ENCODE measurements around the gene MSH4. TPM values are rescaled to one million over a fixed set of nuclear protein-coding genes. Genes with fewer than 3 reads are reported as not detected.
"Not testable (repeated sequence)": the region's sequence is repeated elsewhere in the genome, so short reads cannot be mapped to it uniquely, and the experiment has no call there.

MSH4 gene
- total RNA-seq, 1 experiment from 2014 or later = 0.33 TPM

- no peaks in the 10 kb centered on the region; the same call in 1 of the 2 replicates for H3K27me3 Mint-ChIP-seq (ENCODE audit: low read depth)
- peak; percentile 1 for ATAC-seq
- CTCF ChIA-PET = no interaction called here
- no peak for DNase-seq (ENCODE audit: low spot score)
- H3K27ac Mint-ChIP-seq = no peak overlapping the region
- H3K36me3 Mint-ChIP-seq = peaks cover 43% of the 10 kb centered on the region
- H3K9me3 Mint-ChIP-seq = no peaks in the 10 kb centered on the region
- peak; percentile 8; the same call in 1 of the 2 replicates for TF ChIP-seq ZNF532 (CRISPR knock-in tag; IDR thresholded peaks at IDR 0.05; ENCODE audit: borderline replicate concordance)
- no peak for TF ChIP-seq GTF2I (CRISPR knock-in tag; conservative IDR thresholded peaks at IDR 0.05)
- TF ChIP-seq PRDM15 (CRISPR knock-in tag; IDR thresholded peaks at IDR 0.05) = no peak
- TF ChIP-seq RELA (CRISPR knock-in tag; IDR thresholded peaks at IDR 0.05; ENCODE audit: borderline replicate concordance) = no peak
- peak; percentile 17; the same call in 1 of the 2 replicates for TF ChIP-seq NFATC4 (CRISPR knock-in tag; IDR thresholded peaks at IDR 0.05)
- no peak for TF ChIP-seq ATF3 (CRISPR knock-in tag; conservative IDR thresholded peaks at IDR 0.05)
- no peak for TF ChIP-seq ZNF512 (CRISPR knock-in tag; IDR thresholded peaks at IDR 0.05; ENCODE audit: borderline replicate concordance)
- TF ChIP-seq E2F1 (CRISPR knock-in tag; IDR thresholded peaks at IDR 0.05) = no peak
- no peak for TF ChIP-seq ETV6 (CRISPR knock-in tag; IDR thresholded peaks at IDR 0.05)
- no peak overlapping the region for H3K4me3 Mint-ChIP-seq
- POLR2A ChIA-PET = interaction anchor here (1.1 to 2.2 kb wide), 2 partner anchors 9 to 11 kb away, joined by 4 to 12 read pairs; partner anchors contain the start of gene RABGGTB
- no peaks in the 10 kb centered on the region for H3K4me1 Mint-ChIP-seq
These were observed 1.0 kb downstream of the MSH4 start for GRCh38 chr1:75797606-75798216.

- CTCF ChIA-PET, ATAC-seq, POLR2A ChIA-PET: not testable (repeated sequence)
These were observed 4.8 kb downstream of the MSH4 start for GRCh38 chr1:75801480-75801879.

GRCh38 chr1:75808921-75809320, 12.2 kb downstream of the MSH4 start:
- ChIA-PET POLR2A (no interaction called here), CTCF (no interaction called here)
- Mint-ChIP-seq H3K4me1 (no peaks in the 10 kb centered on the region), H3K36me3 (no peaks in the 10 kb centered on the region), H3K4me3 (no peak overlapping the region), H3K27ac (no peak overlapping the region), H3K9me3 (no peaks in the 10 kb centered on the region), H3K27me3 (ENCODE audit: low read depth) (no peaks in the 10 kb centered on the region)
- DNase-seq (ENCODE audit: low spot score) (no peak), ATAC-seq (no peak)
- TF ChIP-seq PREB (CRISPR knock-in tag; IDR thresholded peaks at IDR 0.05; ENCODE audit: borderline replicate concordance) = no peak
- TF ChIP-seq ZNF416 (CRISPR knock-in tag; IDR thresholded peaks at IDR 0.05) = no peak
- no peak for TF ChIP-seq NR3C1 (CRISPR knock-in tag; conservative IDR thresholded peaks at IDR 0.05; ENCODE audit: low read depth)
- TF ChIP-seq ATF3 (CRISPR knock-in tag; conservative IDR thresholded peaks at IDR 0.05) = no peak
- TF ChIP-seq NFE2L1 (CRISPR knock-in tag; IDR thresholded peaks at IDR 0.05) = no peak
- TF ChIP-seq IRF1 (CRISPR knock-in tag; IDR thresholded peaks at IDR 0.05) = no peak
- TF ChIP-seq KAT7 (CRISPR knock-in tag; IDR thresholded peaks at IDR 0.05; ENCODE audit: borderline replicate concordance) = no peak
- no peak for TF ChIP-seq SOX15 (CRISPR knock-in tag; IDR thresholded peaks at IDR 0.05)
- TF ChIP-seq NFATC4 (CRISPR knock-in tag; IDR thresholded peaks at IDR 0.05) = no peak
- TF ChIP-seq JAZF1 (CRISPR knock-in tag; IDR thresholded peaks at IDR 0.05) = no peak
- no peak for TF ChIP-seq TEAD4 (CRISPR knock-in tag; IDR thresholded peaks at IDR 0.05)

More at GRCh38 chr1:75801480-75801879, 4.8 kb downstream of the MSH4 start:
- H3K27me3 Mint-ChIP-seq (ENCODE audit: low read depth); H3K9me3 Mint-ChIP-seq; H3K4me3 Mint-ChIP-seq; H3K4me1 Mint-ChIP-seq; H3K27ac Mint-ChIP-seq; DNase-seq (ENCODE audit: low spot score): not testable (repeated sequence)
- H3K36me3 Mint-ChIP-seq = peaks cover 13% of the 10 kb centered on the region

All from WTC11 (cell line).